Mesodermal cell (in vitro differentiated cells): ENCODE results near the gene LNPEP.

ENCODE experiments used
- H3K27ac ChIP-seq: 2 replicates; pipeline ENCODE4 v1.7.0; 2013; ENCODE audit warnings: mild to moderate bottlenecking, low read depth, low read length, moderate library complexity; ENCODE audit not compliant: severe bottlenecking
- H3K36me3 ChIP-seq: 2 replicates; pipeline ENCODE4 v1.7.1; 2013; ENCODE audit warnings: mild to moderate bottlenecking, low read length, moderate library complexity; ENCODE audit not compliant: control insufficient read depth, insufficient read depth
- H3K4me1 ChIP-seq: one replicate; pipeline ENCODE4 v1.7.1; 2013; ENCODE audit warnings: mild to moderate bottlenecking, low read length; ENCODE audit not compliant: insufficient read depth, control insufficient read depth, poor library complexity, severe bottlenecking
- H3K4me3 ChIP-seq: 2 replicates; pipeline ENCODE4 v1.7.0; 2013; ENCODE audit warnings: low read length, control low read depth, mild to moderate bottlenecking; ENCODE audit not compliant: insufficient read depth, poor library complexity, severe bottlenecking; ENCODE audit errors: extremely low read depth
- H3K9me3 ChIP-seq: 2 replicates; pipeline ENCODE4 v1.7.1; 2013; ENCODE audit warnings: mild to moderate bottlenecking, low read length, moderate library complexity; ENCODE audit not compliant: control insufficient read depth
- WGBS, 2 experiments: methylation state at CpG; one replicate each; pipeline ENCODE4 v1.1.5; 2013; ENCODE audit warnings: missing lambda C conversion rate in 2 of 2; ENCODE audit not compliant: insufficient coverage in 2 of 2; 5-methylcytosine and 5-hydroxymethylcytosine counted together

LNPEP gene

DNA sequence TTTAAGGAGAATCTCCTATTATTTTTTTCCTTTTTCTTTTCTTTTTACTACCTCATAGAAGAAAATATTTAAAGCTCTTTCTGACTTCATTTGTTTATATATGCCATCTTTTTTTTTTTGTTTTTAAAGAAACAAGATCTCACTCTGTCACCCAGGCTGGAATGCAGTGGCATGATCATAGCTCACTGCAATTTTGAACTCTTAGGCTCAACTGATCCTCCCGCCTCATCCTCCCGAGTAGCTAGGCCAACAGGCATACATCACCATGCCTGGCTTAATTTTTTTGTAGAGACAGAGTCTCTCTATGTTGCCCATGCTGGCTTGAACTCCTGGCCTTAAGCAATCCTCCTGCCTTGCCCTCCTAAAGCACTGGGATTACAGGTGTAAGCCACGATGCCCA, 59.5 kb downstream of the LNPEP start:
- Histone ChIP-seq H3K36me3 (peaks cover 4% of the 10 kb centered on the region), H3K27ac (no peak overlapping the region), H3K4me3 (no peak overlapping the region), H3K9me3 (peaks cover 3% of the 10 kb centered on the region), H3K4me1 (no peaks in the 10 kb centered on the region)
- 90 to 100% methylated on average over 2 of the region's 3 CpGs for WGBS, 2 experiments

DNA sequence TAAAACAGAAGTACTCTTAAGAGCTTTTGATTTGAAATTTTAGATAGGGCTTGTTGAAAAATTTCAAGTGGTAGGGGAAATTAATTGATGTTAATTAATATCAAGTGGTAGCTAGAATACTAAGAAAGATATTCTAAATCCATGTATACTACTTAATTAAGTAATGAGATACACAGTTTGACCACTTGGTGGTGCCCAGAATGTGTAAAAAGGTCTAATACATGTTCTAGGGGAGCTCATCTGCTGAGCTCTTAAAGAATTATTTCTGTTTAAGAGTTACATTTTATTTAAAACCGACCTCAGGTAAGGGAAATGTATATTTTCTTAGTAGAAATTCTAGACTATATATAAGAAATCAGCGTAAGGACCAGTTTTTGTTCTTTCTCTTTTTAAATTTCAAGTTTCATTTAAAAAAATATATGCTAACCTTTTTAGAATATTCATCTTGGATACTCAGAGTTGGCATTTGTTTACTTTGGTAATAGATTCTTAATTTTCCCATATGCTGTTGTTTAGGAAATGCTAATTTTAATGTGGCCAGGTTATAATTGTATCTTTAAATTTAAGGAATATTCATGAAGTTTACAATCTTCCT, 61.5 kb downstream of the LNPEP start:
- Histone ChIP-seq H3K4me1 (no peaks in the 10 kb centered on the region), H3K9me3 (no peaks in the 10 kb centered on the region), H3K36me3 (no peaks in the 10 kb centered on the region), H3K4me3 (no peak overlapping the region), H3K27ac (no peak overlapping the region)
- no CpG with 5 or more reads among the region's 2 CpGs for WGBS, 2 experiments

DNA sequence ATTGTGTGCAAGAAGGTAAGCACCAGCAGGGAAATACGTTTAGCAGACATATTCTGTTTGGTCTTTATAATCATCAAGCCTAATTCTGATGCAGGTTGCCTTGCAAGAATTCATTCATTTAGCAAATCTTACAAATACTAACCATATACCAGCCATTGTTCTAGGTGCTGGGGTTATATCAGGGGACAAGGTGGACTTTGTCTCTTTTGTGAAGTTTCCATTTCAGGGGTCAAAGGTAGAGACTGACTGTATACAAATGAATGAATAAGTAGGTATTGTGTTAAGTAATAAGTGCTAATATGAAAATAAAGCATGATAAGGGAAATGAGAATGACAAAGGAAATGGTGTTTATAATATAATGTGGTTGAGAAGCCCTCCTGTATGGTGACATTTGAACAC, 64.0 kb downstream of the LNPEP start:
- H3K36me3 ChIP-seq: no peaks in the 10 kb centered on the region
- no peaks in the 10 kb centered on the region for H3K9me3 ChIP-seq
- no peak overlapping the region for H3K4me3 ChIP-seq
- WGBS, 2 experiments: 80% methylated on average over 1 of the region's 1 CpG; no CpG with 5 or more reads in 1 of the 2 experiments
- no peak overlapping the region for H3K27ac ChIP-seq
- no peaks in the 10 kb centered on the region for H3K4me1 ChIP-seq

DNA sequence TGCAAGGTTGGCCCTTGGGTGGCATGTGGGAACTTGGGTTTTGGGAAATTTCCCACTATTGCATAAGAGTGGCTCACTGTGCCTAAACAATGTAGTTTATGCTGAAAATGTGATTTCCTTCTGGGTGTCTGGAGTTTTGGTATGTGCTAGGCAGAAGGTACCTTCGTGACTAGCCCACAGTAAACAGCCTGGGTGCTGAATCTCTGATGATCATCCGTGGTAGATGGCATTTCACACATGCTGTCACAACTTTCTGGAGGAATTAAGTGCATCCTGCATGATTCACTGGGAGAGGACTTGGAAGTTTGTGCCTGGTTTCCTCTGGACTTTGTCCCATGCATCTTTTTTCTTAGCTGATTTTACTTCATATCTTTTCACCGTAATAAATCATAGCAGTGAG, 64.5 kb downstream of the LNPEP start:
- Histone ChIP-seq H3K27ac (no peak overlapping the region), H3K36me3 (no peaks in the 10 kb centered on the region)
- 78 to 85% methylated on average over 2 of the region's 3 CpGs for WGBS, 2 experiments

DNA sequence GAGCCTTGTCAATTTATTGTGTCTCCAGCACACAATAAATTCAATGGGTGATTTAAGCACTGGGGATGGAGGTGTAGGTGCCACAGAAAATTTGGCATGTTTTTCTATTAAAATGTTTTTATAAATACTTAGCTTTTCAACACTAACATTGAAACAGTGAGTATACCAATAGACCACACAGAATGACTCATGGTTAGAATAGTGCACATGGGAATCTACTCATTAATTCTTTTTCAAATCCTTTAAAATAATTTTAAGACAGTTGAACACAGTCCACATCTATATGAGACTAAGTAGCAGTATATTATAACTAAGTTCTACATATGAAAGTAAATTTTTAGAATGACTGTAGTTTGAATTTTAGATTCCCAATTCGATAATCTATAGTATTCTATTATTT, 67.1 kb downstream of the LNPEP start:
- H3K4me3 ChIP-seq: no peak overlapping the region
- WGBS, 2 experiments: no CpG with 5 or more reads among the region's 1 CpG

More for the DNA sequence above, 64.5 kb downstream of the LNPEP start:
- H3K9me3 ChIP-seq: no peaks in the 10 kb centered on the region
- no peaks in the 10 kb centered on the region for H3K4me1 ChIP-seq
- H3K4me3 ChIP-seq: no peak overlapping the region

DNA sequence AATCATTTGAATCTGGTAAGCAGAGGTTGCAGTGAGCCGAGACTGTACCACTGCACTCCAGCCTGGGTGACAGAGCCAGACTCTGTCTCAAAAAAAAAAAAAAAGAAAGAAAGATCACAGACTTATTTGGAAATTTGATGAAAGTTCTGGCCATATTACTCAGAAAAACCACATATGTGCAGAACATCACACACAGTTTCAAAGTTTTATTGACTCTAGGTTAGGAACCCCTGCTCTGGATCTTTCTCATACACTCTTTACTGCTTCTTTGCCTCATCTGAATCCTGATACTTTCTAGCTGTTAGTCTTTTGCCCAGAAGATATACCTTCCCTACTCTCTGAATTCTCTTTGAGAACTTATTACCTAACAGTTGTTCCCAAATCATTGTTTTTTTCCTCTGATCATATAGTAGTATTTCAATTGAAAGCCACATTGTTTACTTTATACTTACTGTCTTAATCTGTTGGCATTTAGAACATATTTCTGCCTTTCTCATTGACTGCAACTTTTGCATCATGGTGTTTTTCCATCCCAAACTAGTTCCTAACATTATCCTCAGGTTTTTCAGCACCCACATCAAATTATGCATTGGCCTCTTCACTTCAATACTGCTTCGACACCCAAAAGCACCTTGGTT, 68.7 kb downstream of the LNPEP start:
- Histone ChIP-seq H3K4me3 (no peak overlapping the region), H3K36me3 (peaks cover 10% of the 10 kb centered on the region), H3K4me1 (no peaks in the 10 kb centered on the region), H3K9me3 (no peaks in the 10 kb centered on the region), H3K27ac (no peak overlapping the region)
- 60 to 100% methylated on average over 1 of the region's 2 CpGs for WGBS, 2 experiments

More for the DNA sequence above, 67.1 kb downstream of the LNPEP start:
- H3K36me3 ChIP-seq: peaks cover 10% of the 10 kb centered on the region
- H3K4me1 ChIP-seq: no peaks in the 10 kb centered on the region
- H3K9me3 ChIP-seq: no peaks in the 10 kb centered on the region
- no peak overlapping the region for H3K27ac ChIP-seq

DNA sequence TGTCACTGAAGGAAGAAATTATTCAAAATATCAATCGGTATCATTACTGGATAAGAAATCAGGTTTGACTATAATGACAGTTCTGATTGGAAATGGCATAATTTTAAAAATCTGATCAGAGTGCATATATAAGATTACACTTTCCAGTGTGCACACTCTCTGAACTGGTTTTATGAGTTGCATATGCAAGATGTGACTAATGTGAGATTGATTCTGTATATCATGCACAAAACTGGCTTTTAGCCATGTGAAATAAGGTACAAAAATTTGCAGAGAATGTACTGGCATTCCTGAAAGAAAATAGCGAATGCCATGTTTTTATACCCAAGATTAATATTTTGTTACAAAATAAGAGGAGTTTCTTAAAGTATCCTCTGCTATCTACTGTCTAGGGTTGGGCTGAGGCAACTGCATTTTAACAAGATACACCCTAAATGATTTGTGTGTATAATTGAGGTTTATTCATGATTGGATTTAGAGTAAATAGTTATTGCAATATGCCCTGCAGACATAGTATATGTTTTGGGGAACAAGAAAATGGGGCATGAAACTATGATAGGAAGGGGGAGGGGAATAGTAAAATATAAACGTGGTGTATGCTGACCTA, 70.7 kb downstream of the LNPEP start:
- no peak overlapping the region for H3K27ac ChIP-seq
- H3K4me1 ChIP-seq: no peaks in the 10 kb centered on the region
- H3K36me3 ChIP-seq: peaks cover 10% of the 10 kb centered on the region
- H3K4me3 ChIP-seq: no peak overlapping the region
- H3K9me3 ChIP-seq: no peaks in the 10 kb centered on the region
- whole genome bisulfite sequencing, 2 experiments: no CpG with 5 or more reads among the region's 3 CpGs

DNA sequence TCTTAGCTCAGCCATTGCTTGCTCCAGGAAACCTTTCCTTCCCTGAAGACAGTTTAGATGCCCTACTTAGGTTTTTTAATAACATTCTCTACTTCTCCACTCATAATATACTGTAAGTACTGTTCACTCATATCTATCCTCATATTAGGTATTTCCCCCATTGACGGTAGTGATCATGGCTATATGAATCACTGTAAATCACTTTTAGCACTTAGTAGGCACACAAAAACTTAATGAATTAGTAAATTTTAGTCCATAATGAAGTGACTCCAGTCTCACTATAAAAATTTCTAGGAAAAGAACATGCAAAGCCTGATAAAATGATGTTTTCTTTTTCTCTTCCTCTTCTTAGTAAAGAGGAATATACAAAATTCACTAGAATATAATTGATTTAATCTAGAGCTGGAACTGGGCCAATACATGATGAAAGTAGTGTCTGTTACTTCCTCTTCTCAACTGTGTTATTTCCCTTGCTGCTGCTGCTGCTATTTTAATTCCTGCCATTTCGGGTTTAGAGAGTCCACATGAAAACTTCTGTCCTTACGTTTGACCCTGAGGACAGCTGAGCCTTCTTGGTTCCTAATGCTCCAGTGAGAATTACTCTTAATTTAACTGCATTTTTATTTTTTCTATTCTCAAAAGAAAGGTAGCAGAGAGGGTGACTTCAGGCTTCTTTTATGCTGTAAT, 73.5 kb downstream of the LNPEP start:
- WGBS, 2 experiments: 83 to 86% methylated on average over 1 of the region's 3 CpGs
- Histone ChIP-seq H3K27ac (no peak overlapping the region), H3K4me3 (no peak overlapping the region), H3K36me3 (peaks cover 10% of the 10 kb centered on the region), H3K4me1 (no peaks in the 10 kb centered on the region), H3K9me3 (no peaks in the 10 kb centered on the region)

DNA sequence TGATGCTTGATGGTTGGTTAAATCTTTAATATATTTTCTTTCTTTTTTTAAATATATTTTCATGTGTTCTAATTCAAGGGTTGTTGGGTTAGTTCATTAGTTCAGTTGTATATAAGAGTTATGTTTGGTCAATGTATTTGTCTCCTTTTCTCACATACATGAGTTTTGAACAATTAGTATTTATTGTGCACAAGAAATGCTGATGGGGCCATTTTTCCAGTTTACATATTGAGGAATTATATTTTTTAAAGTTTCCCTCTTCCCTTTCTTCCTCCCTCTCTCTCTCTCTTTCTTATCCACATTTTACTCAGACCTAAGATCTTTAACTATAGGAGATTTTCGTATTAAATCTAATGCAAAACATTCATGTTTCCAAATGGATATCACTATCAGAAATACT, 74.0 kb downstream of the LNPEP start:
- H3K4me1 ChIP-seq: no peaks in the 10 kb centered on the region
- H3K36me3 ChIP-seq: peaks cover 10% of the 10 kb centered on the region
- H3K9me3 ChIP-seq: no peaks in the 10 kb centered on the region
- no peak overlapping the region for H3K4me3 ChIP-seq
- no peak overlapping the region for H3K27ac ChIP-seq
- WGBS, 2 experiments: no CpG with 5 or more reads among the region's 1 CpG

DNA sequence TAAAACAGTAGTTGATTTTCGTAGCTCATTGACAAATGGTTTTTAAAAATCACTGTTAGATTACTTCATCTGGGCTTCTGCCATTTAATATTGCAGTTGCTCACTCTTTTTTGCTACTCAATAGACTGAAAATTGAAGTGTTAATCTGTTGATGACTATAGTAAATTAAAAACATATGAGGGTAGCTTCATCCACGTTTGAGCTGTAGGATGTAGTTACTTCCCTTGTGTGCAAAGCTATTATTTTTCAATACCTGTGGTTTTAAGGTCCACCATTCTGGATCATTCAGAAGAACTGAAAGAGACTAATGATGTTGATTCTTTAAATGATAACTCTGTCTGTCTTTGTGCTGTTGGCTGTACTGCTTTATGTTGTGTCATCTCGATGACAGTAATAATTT, 74.7 kb downstream of the LNPEP start:
- H3K36me3 ChIP-seq: peaks cover 10% of the 10 kb centered on the region
- no peak overlapping the region for H3K4me3 ChIP-seq
- no peak overlapping the region for H3K27ac ChIP-seq
- no peaks in the 10 kb centered on the region for H3K4me1 ChIP-seq
- 78% methylated on average over 1 of the region's 3 CpGs; no CpG with 5 or more reads in 1 of the 2 experiments for WGBS, 2 experiments
- H3K9me3 ChIP-seq: no peaks in the 10 kb centered on the region
